Pancreas (tissue), 10 donors: Measurements from ENCODE around the gene PARK7. TPM values are rescaled to one million over a fixed set of nuclear protein-coding genes. Genes with fewer than 3 reads are reported as not detected.
A peak's percentile ranks its signal among the peaks of the same experiment; 100 is the strongest.

Experiments used
- ATAC-seq, 4 donors: fragments of 200-7000 bp; cut with Tn5 transposase; one replicate each; pipeline versions ENCODE4 v1.8.0 to v1.9.1; 2020; ENCODE audit warnings: mild to moderate bottlenecking in 4 of 4, moderate library complexity in 4 of 4
- DNase-seq, 6 donors: peaks; one replicate each; pipeline ENCODE4 v3.0.0-alpha.2; 2020
- FAIRE-seq: peaks from 2 replicates; lab custom pipeline; 2012; peaks lifted over from hg19 to GRCh38; lab: Jason Lieb, UNC
- H3K27ac ChIP-seq, 4 donors: fragments of 200-600 bp; sonication (generic); 1 replicate in 3 of 4; 2 replicates in 1 of 4; pipeline versions ENCODE4 v1.5.0 to v1.8.0; 2020
- H3K27me3 ChIP-seq, 4 donors: fragments of 200-600 bp; one replicate each; pipeline ENCODE4 v1.8.0; 2021
- H3K36me3 ChIP-seq, 3 donors: fragments of 200-600 bp; sonication (generic) in 1 of 3; one replicate each; pipeline versions ENCODE4 v1.5.0 to v1.8.0; 2020 to 2021
- H3K4me1 ChIP-seq, 3 donors: fragments of 200-600 bp; one replicate each; pipeline ENCODE4 v1.8.0; 2021
- H3K4me3 ChIP-seq, 4 donors: fragments of 200-600 bp; sonication (generic) in 2 of 4; one replicate each; pipeline versions ENCODE4 v1.5.0 to v1.8.0; 2020 to 2021
- H3K9me3 ChIP-seq, 4 donors: fragments of 200-600 bp; one replicate each; pipeline ENCODE4 v1.8.0; 2021
- WGBS, 2 donors: extraction: QIAGEN DNeasy Blood & Tissue Kit; methylation state at CpG; one replicate each; pipeline ENCODE4 v1.1.7; 2013; 5-methylcytosine and 5-hydroxymethylcytosine counted together
- intact Hi-C, 3 donors: fragments of 100-400 bp; cut with DNase I; formaldehyde crosslinking; loops; one replicate each; pipeline versions ENCODE4 v1.11.1 to v1.14.2; 2022
- polyA plus RNA-seq, 2 donors: library from polyadenylated mRNA; stranded (reverse); fragments of 200-250 nt; gene quantifications; one replicate each; pipeline ENCODE4 v1.2.3, GENCODE V29; 2013
- total RNA-seq, 6 donors: library from RNA; stranded (reverse); fragmentation: NEBNext Ultra II Directional in 4 of 6; extraction: Animal tissue kit (Norgen Biotek cat#: 25700) in 4 of 6; gene quantifications; one replicate each; pipeline versions ENCODE4 v1.2.1 to v1.2.4, GENCODE V29; 2021 to 2023
- TF ChIP-seq, protein P1 (sequence below), 4 donors: fragments of 200-600 bp; sonication (generic) in 3 of 4; IDR thresholded peaks; one replicate each; pipeline versions ENCODE4 v1.5.0 to v1.8.0; 2021; ENCODE audit warnings: antibody characterized with exemption in 4 of 4
- donor health status: healthy with polysubstance abuse.
- donor health status: DM: no; HTN: no; CAD: no; lungs with moderate emphysema.
- donor health status: DM: no; HTN: no; CAD: no.
- donor health status: control.
- donor health status: control.
- donor health status: Bipolar disorder and iron deficiency.
- donor health status: DM: yes; HTN: yes; CAD: no.
- donor health status: DM: no; HTN: no; CAD: no.
- donor health status: DM: no; HTN: no; CAD: no.
- donor health status: DM: yes; HTN: yes; CAD: no.

PARK7 gene
- total and polyA plus RNA-seq, 8 donors = 99.8 to 176 (median 137) TPM

DNA sequence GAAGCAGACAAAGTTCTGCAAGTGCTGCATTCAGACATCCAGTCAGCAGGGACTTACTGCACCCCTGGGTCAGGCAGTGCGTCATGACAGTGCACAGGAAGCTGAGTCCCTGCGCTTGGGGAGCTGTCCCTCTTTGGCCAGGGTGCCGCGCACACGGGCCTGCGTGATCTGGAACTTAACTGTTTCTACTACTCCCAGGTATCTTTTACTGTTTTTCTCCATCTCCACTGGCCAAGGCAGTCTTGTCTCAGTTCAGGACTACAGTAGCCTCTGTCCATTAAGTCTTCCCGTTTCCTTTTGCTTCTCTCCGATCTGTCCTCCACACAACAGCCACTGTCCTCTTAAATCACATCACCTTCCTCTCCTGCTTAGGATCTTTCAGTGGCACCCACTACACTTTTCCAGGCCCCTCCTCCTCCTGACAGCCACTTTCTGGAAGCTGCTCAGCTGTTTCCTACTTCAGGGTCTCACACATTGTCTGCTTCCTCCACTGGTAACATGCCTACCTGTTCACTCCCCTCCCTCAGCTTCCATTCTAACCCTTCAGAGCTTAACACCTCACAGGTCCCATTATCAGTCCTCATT, 48.7 kb downstream of the PARK7 start:
- Histone ChIP-seq H3K4me1 (peaks cover 6 to 22% (median 13%) of the 10 kb centered on the region in 3 donors), H3K4me3 (no peak overlapping the region), H3K27me3 (no peaks in the 10 kb centered on the region), H3K36me3 (peaks cover 0 to 66% (median 48%) of the 10 kb centered on the region in 3 donors), H3K9me3 (no peaks in the 10 kb centered on the region), H3K27ac (no peak overlapping the region)
- intact Hi-C loops = no loop called here
- WGBS, 2 donors = 87 to 88% methylated on average over 8 of the region's 8 CpGs
- ATAC-seq (peak in 2 of 4 donors; percentile 0 to 1), FAIRE-seq (no peak), DNase-seq (peak in 1 of 6 donors; percentile 54)
- TF ChIP-seq, protein P1, sequence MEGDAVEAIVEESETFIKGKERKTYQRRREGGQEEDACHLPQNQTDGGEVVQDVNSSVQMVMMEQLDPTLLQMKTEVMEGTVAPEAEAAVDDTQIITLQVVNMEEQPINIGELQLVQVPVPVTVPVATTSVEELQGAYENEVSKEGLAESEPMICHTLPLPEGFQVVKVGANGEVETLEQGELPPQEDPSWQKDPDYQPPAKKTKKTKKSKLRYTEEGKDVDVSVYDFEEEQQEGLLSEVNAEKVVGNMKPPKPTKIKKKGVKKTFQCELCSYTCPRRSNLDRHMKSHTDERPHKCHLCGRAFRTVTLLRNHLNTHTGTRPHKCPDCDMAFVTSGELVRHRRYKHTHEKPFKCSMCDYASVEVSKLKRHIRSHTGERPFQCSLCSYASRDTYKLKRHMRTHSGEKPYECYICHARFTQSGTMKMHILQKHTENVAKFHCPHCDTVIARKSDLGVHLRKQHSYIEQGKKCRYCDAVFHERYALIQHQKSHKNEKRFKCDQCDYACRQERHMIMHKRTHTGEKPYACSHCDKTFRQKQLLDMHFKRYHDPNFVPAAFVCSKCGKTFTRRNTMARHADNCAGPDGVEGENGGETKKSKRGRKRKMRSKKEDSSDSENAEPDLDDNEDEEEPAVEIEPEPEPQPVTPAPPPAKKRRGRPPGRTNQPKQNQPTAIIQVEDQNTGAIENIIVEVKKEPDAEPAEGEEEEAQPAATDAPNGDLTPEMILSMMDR (IDR thresholded peaks at IDR 0.05) = no peak

DNA sequence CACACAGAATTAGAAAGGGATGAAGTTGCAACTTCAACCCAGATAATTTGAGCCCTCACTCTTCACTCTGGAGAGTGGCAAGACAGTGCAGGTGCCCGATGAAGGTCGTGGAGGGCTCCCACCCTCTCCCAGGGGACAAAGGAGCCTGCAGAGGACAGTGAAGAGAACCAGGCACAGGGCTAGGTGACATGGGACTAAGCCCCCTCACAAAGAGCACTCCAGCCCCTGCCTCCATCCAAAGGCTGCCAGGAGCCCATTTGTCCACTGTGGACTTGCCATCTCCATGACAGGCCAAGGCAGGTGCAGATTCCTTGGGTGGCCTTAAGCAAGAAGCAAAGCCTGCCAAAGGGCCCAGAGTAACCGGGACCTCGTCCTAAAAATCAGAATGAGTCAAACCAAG, 49.5 kb downstream of the PARK7 start:
- no peak overlapping the region for H3K27ac ChIP-seq
- no peaks in the 10 kb centered on the region for H3K27me3 ChIP-seq
- peaks cover 0 to 74% (median 50%) of the 10 kb centered on the region in 3 donors for H3K36me3 ChIP-seq
- H3K4me1 ChIP-seq = peaks cover 15 to 31% (median 18%) of the 10 kb centered on the region in 3 donors
- H3K9me3 ChIP-seq = no peaks in the 10 kb centered on the region
- FAIRE-seq (no peak), DNase-seq (peak in 1 of 6 donors; percentile 56), ATAC-seq (no peak)
- WGBS, 2 donors = 78 to 83% methylated on average over 4 of the region's 4 CpGs
- intact Hi-C loops = no loop called here
- H3K4me3 ChIP-seq = no peak overlapping the region
- TF ChIP-seq, protein P1 (IDR thresholded peaks at IDR 0.05) = no peak

DNA sequence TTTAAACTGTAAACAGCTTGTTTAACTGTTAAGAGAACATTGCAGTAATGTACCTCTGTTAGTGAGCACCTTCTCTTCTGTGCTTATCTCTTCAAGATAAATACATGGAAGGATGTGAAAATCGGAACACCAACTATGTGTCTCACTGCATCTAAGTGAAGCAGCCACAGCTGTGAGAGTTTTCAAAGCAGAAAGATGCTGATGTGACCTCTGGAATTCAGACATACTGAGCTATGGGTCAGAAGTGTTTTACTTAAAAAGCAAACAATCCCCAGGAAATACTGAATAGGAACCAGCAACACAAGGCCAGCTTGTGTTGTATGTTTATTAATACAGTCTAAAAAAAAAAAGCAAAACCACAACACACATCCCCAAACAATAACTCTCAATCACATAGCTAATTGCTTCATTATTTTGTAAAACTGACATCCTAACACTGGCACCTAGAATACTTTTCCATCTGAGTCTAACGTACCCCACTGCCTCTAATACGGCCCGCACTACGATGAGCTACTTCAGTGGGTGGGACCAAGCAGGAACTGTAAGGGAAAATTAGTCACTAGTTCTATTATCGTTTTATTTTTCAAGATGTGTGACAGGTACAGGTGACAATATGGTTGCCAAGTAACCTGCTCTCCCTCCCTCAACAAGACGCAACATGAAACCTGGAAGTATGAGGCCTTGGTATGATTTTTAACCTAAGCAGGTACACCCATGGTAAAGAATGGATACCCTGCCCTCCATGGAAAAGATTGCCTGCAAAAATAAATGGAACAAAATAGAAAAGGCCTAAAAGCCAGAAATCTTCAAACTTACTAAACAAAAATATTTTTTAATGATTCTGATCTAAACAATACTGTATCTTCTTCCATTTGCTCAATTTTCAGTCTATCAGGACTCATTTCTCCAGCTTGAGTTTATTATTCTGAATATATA, 50.7 kb downstream of the PARK7 start:
- ATAC-seq (peak in 1 of 4 donors; percentile 3), DNase-seq (no peak), FAIRE-seq (no peak)
- Histone ChIP-seq H3K9me3 (no peaks in the 10 kb centered on the region), H3K36me3 (peaks cover 0 to 82% (median 50%) of the 10 kb centered on the region in 3 donors), H3K4me1 (peaks cover 26 to 42% (median 29%) of the 10 kb centered on the region in 3 donors), H3K27me3 (no peaks in the 10 kb centered on the region), H3K4me3 (no peak overlapping the region), H3K27ac (no peak overlapping the region)
- 60 to 70% methylated on average over 7 of the region's 7 CpGs for WGBS, 2 donors
- TF ChIP-seq, protein P1 (IDR thresholded peaks at IDR 0.05) = no peak
- intact Hi-C loops = no loop called here

DNA sequence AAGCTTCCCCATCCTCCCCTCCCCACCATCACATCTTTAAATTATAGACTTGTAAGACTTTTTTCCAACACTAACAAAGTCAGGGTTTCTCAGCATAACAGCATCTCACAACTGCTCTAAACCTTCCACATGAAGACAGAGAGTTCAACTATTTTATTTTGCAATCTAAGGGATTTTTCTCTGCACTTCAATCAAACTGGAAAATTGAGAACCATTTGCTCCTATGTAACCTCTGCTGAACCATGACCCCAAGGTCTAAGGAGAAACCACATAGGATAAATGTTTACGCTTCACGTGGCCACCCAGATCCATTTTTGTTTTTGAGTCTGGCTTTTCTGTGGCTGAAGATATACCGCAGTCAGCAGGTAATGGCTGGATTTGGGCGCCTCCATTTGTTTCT, 51.4 kb downstream of the PARK7 start:
- Histone ChIP-seq H3K4me1 (peaks cover 30 to 47% (median 32%) of the 10 kb centered on the region in 3 donors), H3K36me3 (peaks cover 0 to 82% (median 50%) of the 10 kb centered on the region in 3 donors), H3K27ac (no peak overlapping the region), H3K4me3 (no peak overlapping the region), H3K27me3 (no peaks in the 10 kb centered on the region), H3K9me3 (no peaks in the 10 kb centered on the region)
- 94% methylated on average over 4 of the region's 4 CpGs for WGBS, 2 donors
- no peak for FAIRE-seq
- TF ChIP-seq, protein P1 (IDR thresholded peaks at IDR 0.05) = no peak
- no peak for DNase-seq
- intact Hi-C loops = no loop called here
- ATAC-seq = no peak
